Testis (tissue), 2 donors: ENCODE results near the gene FYN.

ENCODE experiments used
- POLR2A ChIP-seq: fragments of 450-650 bp; IDR thresholded peaks from one replicate; pipeline ENCODE4 v1.6.1; 2017; ENCODE audit warnings: antibody characterized with exemption, mild to moderate bottlenecking, moderate library complexity
- TF ChIP-seq, protein P1 (sequence below), 3 experiments: fragments of 450-650 bp in 2 of 3; fragments of 200-600 bp in 1 of 3; sonication (generic) in 1 of 3; IDR thresholded peaks; one replicate each; pipeline ENCODE4 v1.5.1; 2016 to 2019; ENCODE audit warnings: antibody characterized with exemption in 3 of 3, mild to moderate bottlenecking in 2 of 3, moderate library complexity in 1 of 3

GRCh38 chr6:111743360-111743759 is 129.9 kb downstream of the FYN start:
- TF ChIP-seq, protein P1, sequence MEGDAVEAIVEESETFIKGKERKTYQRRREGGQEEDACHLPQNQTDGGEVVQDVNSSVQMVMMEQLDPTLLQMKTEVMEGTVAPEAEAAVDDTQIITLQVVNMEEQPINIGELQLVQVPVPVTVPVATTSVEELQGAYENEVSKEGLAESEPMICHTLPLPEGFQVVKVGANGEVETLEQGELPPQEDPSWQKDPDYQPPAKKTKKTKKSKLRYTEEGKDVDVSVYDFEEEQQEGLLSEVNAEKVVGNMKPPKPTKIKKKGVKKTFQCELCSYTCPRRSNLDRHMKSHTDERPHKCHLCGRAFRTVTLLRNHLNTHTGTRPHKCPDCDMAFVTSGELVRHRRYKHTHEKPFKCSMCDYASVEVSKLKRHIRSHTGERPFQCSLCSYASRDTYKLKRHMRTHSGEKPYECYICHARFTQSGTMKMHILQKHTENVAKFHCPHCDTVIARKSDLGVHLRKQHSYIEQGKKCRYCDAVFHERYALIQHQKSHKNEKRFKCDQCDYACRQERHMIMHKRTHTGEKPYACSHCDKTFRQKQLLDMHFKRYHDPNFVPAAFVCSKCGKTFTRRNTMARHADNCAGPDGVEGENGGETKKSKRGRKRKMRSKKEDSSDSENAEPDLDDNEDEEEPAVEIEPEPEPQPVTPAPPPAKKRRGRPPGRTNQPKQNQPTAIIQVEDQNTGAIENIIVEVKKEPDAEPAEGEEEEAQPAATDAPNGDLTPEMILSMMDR (IDR thresholded peaks at IDR 0.05) = no peak
- TF ChIP-seq POLR2A = no peak
